HK-2 (cell line): ENCODE data around the gene RNASE8.

Experiments used
- DNase-seq: peaks from one replicate; pipeline ENCODE4 v3.0.0-alpha.2; 2018; ENCODE audit not compliant: unreplicated experiment

RNASE8 gene

DNA sequence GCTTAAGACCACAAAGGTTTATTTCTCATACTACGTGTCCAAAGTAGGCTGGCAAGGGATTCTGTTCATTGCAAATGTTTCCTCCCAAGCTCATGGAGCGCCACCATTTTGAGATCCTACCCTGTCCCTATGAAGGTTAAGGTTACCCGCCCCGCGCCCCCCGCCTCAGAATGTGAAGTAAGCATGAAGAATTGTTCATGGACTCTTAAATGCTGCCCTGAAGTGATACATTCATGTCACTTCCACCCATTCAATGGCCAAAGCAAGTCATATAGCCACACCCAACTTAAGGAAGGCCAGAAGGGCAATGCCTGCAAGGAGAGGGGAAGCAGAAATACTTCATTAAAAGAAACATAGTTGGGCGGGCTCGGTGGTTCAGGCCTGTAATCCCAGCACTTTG, 47.5 kb downstream of the RNASE8 start:
- DNase-seq: no peak

DNA sequence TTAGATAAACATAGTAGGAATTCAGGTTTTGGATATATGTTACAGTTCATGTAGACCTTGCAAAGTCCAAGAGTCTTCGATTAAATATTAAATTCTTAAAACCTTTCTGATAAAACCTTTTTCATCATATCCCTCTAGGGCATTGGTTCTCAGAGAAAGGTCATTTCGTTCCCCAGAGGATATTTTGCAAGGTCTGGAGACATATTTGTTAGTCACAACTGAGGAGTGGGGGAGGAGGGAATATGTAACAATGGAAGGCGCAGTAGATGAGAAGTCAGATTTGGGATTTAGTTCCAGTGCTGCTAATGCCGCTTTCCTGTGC, 48.5 kb downstream of the RNASE8 start:
- no peak for DNase-seq

DNA sequence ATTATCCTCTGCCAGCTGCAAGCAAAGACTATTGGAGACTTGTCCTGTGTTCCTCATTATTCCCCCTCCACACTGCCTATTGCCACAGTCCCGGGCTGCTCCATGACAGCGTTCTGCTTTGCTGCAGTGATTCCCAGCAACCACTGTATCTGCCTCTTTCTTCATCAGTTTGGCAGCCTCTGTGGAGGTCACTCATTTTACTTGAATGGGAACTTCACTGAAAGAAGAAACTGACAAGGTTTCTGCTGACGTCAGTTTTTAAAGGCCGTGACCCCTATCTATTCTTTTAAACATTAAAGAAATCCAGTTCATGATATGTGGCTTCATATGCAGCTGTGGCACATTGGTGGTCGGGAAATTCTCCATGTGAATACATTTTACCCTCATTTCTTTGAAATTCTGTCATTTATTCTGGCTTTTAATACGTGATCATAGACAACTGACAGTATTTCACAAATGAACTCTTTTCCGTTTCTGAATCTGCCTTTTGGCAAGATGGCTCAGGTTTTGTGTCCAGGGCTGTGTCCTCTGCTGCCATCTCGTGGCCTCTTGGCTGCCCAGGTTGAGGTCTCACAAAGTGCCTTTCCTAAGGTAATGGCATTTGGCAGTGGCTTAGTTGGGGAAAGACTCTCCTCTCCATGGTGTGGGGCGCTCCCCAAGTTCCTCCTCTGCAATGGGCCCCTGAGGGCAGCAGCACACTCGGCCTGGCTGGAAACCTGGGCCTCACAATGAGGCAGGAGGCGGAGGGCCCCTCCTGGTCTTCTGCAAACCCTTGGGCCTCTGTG, 49.1 kb downstream of the RNASE8 start:
- DNase-seq: peak; percentile 72

DNA sequence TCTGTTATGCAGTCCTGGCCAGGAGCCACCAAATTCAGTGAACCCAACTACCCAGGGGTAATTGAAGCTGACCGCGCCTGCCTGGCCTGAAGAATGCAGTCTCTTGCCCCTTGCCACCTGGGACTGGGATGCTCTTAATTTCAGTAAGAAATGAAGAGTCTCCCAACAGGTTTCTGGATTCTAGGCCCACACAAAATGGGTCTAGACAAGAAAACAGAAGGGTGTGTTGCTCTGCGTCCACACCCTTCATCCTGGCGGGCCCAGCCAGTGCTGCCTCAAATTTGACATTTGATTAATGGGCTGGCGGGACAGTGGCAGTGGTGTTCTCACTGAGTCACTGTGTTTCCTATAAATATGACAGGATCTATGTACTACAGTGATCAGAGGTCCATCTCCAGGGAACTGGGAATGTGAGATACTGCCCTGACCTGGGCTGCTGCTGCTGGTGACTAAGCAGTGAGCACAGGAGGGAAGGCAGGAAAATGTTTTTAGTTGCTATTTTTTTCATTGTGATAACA, 49.7 kb downstream of the RNASE8 start:
- DNase-seq: no peak
